Measurements from ENCODE around the gene RAB27A. TPM values are rescaled to one million over a fixed set of nuclear protein-coding genes. Genes with fewer than 3 reads are reported as not detected.

RAB27A gene
- total RNA-seq (10 to 100 TPM; 13.0 to 27.7 (median 16.6) TPM), polyA plus RNA-seq (100 to 1,000 TPM in 2 of 3 donors, 10 to 100 TPM in 1; 42.7 to 194 (median 180) TPM)

DNA sequence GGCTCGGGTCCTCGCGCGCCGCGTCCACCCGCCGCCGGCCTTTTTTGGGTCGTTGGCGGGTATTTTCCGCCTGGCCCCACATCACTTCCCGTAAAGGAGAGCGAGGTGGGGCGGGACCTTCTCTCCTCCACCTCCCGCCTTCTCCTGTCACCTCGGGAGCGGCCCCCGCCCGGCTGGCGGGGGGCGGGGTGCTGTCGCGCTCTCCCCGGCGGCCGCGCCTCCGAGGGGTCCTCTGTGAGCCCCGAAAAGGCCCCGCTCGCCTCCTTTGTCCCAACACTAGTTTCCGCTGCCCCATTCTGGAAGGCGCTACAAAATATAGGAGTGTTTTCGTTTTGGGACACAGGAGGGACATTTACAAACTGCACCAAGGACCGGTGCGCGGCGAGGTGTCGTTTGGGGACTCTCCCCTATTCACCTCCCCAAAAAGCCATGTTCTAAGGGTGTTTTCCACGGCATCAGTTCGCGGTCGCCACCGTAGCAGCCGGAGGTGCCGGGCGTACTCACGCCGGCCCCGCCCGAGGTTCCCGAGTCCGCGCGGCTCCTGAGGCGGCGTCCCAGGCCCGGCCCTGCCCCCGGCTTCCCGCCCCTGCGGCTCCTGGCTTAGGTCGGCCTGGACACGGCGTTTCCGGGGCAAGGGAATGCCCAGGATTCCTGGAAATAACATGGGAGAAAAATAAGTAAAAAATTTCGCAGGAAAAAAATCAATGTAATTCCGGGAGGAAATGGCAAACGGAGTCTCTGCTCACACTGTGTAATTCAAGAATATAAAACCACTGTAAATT is at the start of gene RAB27A:
TSS of gene RAB27A (minus strand) at position 68 of the 782 bp plus-strand sequence. CDS start 54,879 bp downstream, outside the sequence.
- Histone ChIP-seq H3K4me3 (peak within 1 kb of the TSS; percentile 78 to 85 (median 80)), H3K9me3 (no peaks in the 10 kb centered on the region), H3K27me3 (no peaks in the 10 kb centered on the region), H3K36me3 (no peaks in the 10 kb centered on the region), H3K27ac (peak within 1 kb of the TSS; percentile 91 to 95 (median 92)), H3K4me1 (peaks cover 0 to 15% (median 6%) of the 10 kb centered on the region in 4 donors)
- TF ChIP-seq POLR2AphosphoS5 (IDR thresholded peaks at IDR 0.05): peak in 2 of 4 donors; percentile 29 to 48
- no peak for TF ChIP-seq POLR2A (IDR thresholded peaks at IDR 0.05)
- TF ChIP-seq, protein P1, sequence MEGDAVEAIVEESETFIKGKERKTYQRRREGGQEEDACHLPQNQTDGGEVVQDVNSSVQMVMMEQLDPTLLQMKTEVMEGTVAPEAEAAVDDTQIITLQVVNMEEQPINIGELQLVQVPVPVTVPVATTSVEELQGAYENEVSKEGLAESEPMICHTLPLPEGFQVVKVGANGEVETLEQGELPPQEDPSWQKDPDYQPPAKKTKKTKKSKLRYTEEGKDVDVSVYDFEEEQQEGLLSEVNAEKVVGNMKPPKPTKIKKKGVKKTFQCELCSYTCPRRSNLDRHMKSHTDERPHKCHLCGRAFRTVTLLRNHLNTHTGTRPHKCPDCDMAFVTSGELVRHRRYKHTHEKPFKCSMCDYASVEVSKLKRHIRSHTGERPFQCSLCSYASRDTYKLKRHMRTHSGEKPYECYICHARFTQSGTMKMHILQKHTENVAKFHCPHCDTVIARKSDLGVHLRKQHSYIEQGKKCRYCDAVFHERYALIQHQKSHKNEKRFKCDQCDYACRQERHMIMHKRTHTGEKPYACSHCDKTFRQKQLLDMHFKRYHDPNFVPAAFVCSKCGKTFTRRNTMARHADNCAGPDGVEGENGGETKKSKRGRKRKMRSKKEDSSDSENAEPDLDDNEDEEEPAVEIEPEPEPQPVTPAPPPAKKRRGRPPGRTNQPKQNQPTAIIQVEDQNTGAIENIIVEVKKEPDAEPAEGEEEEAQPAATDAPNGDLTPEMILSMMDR (IDR thresholded peaks at IDR 0.05): no peak
- TF ChIP-seq EP300 (IDR thresholded peaks at IDR 0.05): peak in 1 of 4 donors; percentile 3
- peak; percentile 85 for DNase-seq
- intact Hi-C loops (cut with DNase I): loop anchor here (1.0 to 5.0 kb wide), 2 partner anchors 73 to 93 kb away; partner anchors contain the start of gene RSL24D1
- WGBS, 2 donors: 0% methylated on average over 69 of the region's 69 CpGs

- no peak overlapping the region for H3K4me3 ChIP-seq
- H3K27me3 ChIP-seq: no peaks in the 10 kb centered on the region
- H3K36me3 ChIP-seq: peaks cover 0 to 75% (median 6%) of the 10 kb centered on the region in 4 donors
- no peaks in the 10 kb centered on the region for H3K9me3 ChIP-seq
- H3K4me1 ChIP-seq: no peaks in the 10 kb centered on the region
- DNase-seq: no peak
- 100% methylated on average over 1 of the region's 1 CpG for WGBS, 2 donors
- intact Hi-C loops (cut with DNase I): no loop called here
- TF ChIP-seq EP300 (IDR thresholded peaks at IDR 0.05) (no peak), POLR2AphosphoS5 (IDR thresholded peaks at IDR 0.05) (no peak), POLR2A (IDR thresholded peaks at IDR 0.05) (no peak)
- TF ChIP-seq, protein P1 (IDR thresholded peaks at IDR 0.05): no peak
- H3K27ac ChIP-seq: no peak overlapping the region
Measured at GRCh38 chr15:55337160-55337559, 47.5 kb upstream of the RAB27A start.

DNA sequence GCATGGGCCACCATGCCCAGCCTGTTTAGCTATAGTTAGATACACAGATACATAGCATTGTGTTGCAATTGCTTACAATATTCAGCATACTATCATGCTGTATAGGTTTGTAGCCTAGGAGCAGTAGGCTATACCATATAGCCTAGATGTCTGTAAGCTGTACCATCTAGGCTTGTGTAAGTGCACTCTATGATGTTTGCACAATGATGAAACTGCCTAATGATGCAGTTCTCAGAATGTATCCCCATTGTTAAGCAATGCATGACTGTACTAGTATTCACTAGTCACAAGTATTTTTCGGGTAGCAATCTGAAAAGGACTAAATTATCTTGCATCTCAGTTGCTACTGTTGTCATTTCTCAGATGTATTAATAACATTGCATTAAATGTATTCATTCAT is 45.4 kb upstream of the RAB27A start:
- Histone ChIP-seq H3K9me3 (no peaks in the 10 kb centered on the region), H3K4me1 (no peaks in the 10 kb centered on the region), H3K36me3 (peaks cover 0 to 88% (median 6%) of the 10 kb centered on the region in 4 donors), H3K27ac (no peak overlapping the region), H3K27me3 (no peaks in the 10 kb centered on the region), H3K4me3 (no peak overlapping the region)
- intact Hi-C loops (cut with DNase I): no loop called here
- no peak for TF ChIP-seq POLR2AphosphoS5 (IDR thresholded peaks at IDR 0.05)
- TF ChIP-seq, protein P1 (IDR thresholded peaks at IDR 0.05): no peak
- TF ChIP-seq POLR2A (IDR thresholded peaks at IDR 0.05): no peak
- no peak for TF ChIP-seq EP300 (IDR thresholded peaks at IDR 0.05)
- no peak for DNase-seq
- 94 to 99% methylated on average over 1 of the region's 1 CpG for WGBS, 2 donors

GRCh38 chr15:55334371-55334770 is 44.8 kb upstream of the RAB27A start:
- no peak overlapping the region for H3K27ac ChIP-seq
- no peaks in the 10 kb centered on the region for H3K27me3 ChIP-seq
- H3K4me3 ChIP-seq: no peak overlapping the region
- intact Hi-C loops (cut with DNase I): no loop called here
- peaks cover 0 to 85% (median 6%) of the 10 kb centered on the region in 4 donors for H3K36me3 ChIP-seq
- 94% methylated on average over 5 of the region's 5 CpGs for WGBS, 2 donors
- DNase-seq: no peak
- no peaks in the 10 kb centered on the region for H3K4me1 ChIP-seq
- TF ChIP-seq POLR2AphosphoS5 (IDR thresholded peaks at IDR 0.05) (no peak), POLR2A (IDR thresholded peaks at IDR 0.05) (no peak), EP300 (IDR thresholded peaks at IDR 0.05) (no peak)
- TF ChIP-seq, protein P1 (IDR thresholded peaks at IDR 0.05): no peak
- H3K9me3 ChIP-seq: no peaks in the 10 kb centered on the region
